Measurements from ENCODE around the gene B3GALNT2.

Gene B3GALNT2

DNA sequence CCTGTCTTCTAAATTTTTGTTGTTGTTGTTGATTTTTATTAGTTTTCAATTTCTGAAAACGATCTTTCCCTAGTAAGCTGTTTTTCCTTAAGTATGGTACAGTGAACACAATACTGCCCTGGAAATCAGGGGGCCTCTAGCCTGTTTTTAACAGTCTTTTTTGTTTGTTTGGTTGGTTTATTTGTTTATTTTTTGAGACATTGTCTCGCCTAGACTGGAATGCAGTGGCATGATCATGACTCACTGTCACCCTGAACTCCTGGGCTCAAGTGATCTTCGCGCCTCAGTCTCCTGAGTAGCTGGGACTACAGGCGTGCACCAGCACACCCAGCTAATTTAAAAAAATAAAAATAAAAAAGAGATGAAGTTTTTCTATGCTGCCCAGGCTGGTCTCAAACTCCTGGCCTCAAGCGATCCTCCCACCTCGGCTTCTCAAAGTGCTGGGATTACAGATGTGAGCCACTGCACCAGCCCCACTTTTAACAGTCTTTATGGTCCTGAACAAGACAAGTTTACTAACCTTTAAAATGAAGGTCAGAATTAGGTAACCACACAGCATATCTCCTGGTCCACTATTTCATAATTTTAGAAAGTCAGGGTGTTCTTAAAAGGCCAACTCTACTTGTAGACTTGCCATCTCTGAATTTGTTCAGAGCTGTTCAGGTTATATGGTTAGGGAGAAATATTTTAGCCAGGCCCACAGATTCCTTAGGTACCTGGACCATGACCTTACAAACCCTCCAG, 101.6 kb downstream of the B3GALNT2 start:
- no peak overlapping the region for H3K27ac Mint-ChIP-seq
- no peaks in the 10 kb centered on the region for H3K9me3 Mint-ChIP-seq
- H3K4me1 Mint-ChIP-seq = peaks cover 2% of the 10 kb centered on the region
- H3K36me3 Mint-ChIP-seq = peaks cover 10% of the 10 kb centered on the region
- H3K4me3 Mint-ChIP-seq = no peak overlapping the region
- DNase-seq (ENCODE audit: low spot score in 2 of 2) = no peak
- no peaks in the 10 kb centered on the region for H3K27me3 Mint-ChIP-seq
- no peak for ATAC-seq (ENCODE audit: low read depth)

DNA sequence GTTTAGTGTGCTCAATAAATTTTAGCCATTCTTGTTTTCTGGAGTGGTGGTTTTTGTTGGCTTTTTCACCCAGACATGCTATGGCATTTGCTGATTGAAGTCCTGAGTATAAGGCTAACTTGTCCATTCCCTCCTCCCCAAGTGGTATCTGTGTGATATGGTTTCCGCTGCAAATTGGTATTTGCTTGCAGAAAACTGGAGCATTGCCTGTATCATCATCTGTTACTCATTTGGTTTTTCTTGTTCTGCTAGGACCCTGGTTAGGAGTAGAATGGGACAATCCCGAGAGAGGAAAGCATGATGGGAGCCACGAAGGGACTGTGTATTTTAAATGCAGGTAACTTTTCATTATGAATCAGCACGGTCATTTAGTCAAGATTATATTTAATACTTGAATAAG, 103.0 kb downstream of the B3GALNT2 start:
- peaks cover 2% of the 10 kb centered on the region for H3K4me1 Mint-ChIP-seq
- no peak overlapping the region for H3K4me3 Mint-ChIP-seq
- peaks cover 10% of the 10 kb centered on the region for H3K36me3 Mint-ChIP-seq
- DNase-seq (ENCODE audit: low spot score in 2 of 2) = no peak
- H3K27ac Mint-ChIP-seq = no peak overlapping the region
- no peak for ATAC-seq (ENCODE audit: low read depth)
- no peaks in the 10 kb centered on the region for H3K27me3 Mint-ChIP-seq
- H3K9me3 Mint-ChIP-seq = no peaks in the 10 kb centered on the region
